HL-60 (cell line): ENCODE measurements around the gene PUS1.

ENCODE experiments used
- DNase-seq, 2 experiments: peaks; one replicate each; pipeline ENCODE4 v3.0.0-alpha.2; 2010 to 2020; ENCODE audit warnings: low read depth in 1 of 2, low spot score in 1 of 2
- H3K27ac ChIP-seq: fragments of 250-450 bp; sonication (Bioruptor Pico); replicated peaks from 2 replicates; pipeline ENCODE4 v1.5.1; 2020; ENCODE audit warnings: mild to moderate bottlenecking, moderate library complexity
- H3K27me3 ChIP-seq: fragments of 250-450 bp; sonication (Bioruptor Pico); 2 replicates; pipeline ENCODE4 v1.5.1; 2021; ENCODE audit warnings: mild to moderate bottlenecking, moderate library complexity; ENCODE audit not compliant: insufficient read depth, poor library complexity, severe bottlenecking
- H3K4me3 ChIP-seq: replicated peaks from 2 replicates; pipeline ENCODE4 v1.5.1; 2011; ENCODE audit warnings: mild to moderate bottlenecking, control low read depth, low read length; ENCODE audit not compliant: insufficient read depth
- CTCF ChIP-seq: IDR thresholded peaks from one replicate; pipeline ENCODE4 v1.5.1; 2011; ENCODE audit warnings: low read length, control low read depth, inconsistent platforms; ENCODE audit not compliant: insufficient read depth
- GABPA ChIP-seq: IDR thresholded peaks from 2 replicates; pipeline ENCODE4 v1.6.1; 2012; ENCODE audit warnings: low read depth
- POLR2AphosphoS5 ChIP-seq: IDR thresholded peaks from 2 replicates; pipeline ENCODE4 v1.6.1; 2012; ENCODE audit warnings: low read depth
- SPI1 ChIP-seq: IDR thresholded peaks from 2 replicates; pipeline ENCODE4 v1.6.1; 2012; ENCODE audit warnings: low read depth, mild to moderate bottlenecking, borderline replicate concordance
- TF ChIP-seq, protein P1 (sequence below): IDR thresholded peaks from 2 replicates; pipeline ENCODE4 v1.6.1; 2012; ENCODE audit warnings: low read depth; ENCODE audit not compliant: insufficient replicate concordance

The PUS1 gene

DNA sequence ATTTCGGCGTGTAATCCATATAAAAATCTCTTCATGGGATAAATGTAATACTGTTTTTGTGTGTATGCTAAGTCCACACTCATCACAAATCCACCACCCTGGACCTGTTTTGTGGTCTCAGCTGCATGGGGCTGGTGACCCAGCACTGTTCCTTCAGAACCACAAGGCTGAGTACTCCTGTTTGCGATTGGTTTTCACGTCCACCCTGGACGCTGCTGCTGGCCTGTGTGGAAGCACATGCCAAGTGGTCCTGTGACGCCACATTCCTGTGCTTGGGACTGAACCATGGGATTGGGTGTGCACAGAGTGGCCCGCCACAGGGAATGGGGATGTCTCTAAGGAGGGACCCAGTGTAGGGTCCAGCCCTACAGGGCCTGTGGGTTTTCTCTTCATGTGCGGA, 4.3 kb downstream of the PUS1 start:
- no peak overlapping the region for H3K4me3 ChIP-seq
- no peak for DNase-seq
- TF ChIP-seq CTCF (no peak), SPI1 (no peak), GABPA (no peak), POLR2AphosphoS5 (no peak)
- TF ChIP-seq, protein P1, sequence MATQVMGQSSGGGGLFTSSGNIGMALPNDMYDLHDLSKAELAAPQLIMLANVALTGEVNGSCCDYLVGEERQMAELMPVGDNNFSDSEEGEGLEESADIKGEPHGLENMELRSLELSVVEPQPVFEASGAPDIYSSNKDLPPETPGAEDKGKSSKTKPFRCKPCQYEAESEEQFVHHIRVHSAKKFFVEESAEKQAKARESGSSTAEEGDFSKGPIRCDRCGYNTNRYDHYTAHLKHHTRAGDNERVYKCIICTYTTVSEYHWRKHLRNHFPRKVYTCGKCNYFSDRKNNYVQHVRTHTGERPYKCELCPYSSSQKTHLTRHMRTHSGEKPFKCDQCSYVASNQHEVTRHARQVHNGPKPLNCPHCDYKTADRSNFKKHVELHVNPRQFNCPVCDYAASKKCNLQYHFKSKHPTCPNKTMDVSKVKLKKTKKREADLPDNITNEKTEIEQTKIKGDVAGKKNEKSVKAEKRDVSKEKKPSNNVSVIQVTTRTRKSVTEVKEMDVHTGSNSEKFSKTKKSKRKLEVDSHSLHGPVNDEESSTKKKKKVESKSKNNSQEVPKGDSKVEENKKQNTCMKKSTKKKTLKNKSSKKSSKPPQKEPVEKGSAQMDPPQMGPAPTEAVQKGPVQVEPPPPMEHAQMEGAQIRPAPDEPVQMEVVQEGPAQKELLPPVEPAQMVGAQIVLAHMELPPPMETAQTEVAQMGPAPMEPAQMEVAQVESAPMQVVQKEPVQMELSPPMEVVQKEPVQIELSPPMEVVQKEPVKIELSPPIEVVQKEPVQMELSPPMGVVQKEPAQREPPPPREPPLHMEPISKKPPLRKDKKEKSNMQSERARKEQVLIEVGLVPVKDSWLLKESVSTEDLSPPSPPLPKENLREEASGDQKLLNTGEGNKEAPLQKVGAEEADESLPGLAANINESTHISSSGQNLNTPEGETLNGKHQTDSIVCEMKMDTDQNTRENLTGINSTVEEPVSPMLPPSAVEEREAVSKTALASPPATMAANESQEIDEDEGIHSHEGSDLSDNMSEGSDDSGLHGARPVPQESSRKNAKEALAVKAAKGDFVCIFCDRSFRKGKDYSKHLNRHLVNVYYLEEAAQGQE, result no peak
- H3K27me3 ChIP-seq, result no peaks in the 10 kb centered on the region
- H3K27ac ChIP-seq, result no peak overlapping the region

- H3K4me3 ChIP-seq, result no peak overlapping the region
- H3K27me3 ChIP-seq, result no peaks in the 10 kb centered on the region
- no peak overlapping the region for H3K27ac ChIP-seq
- TF ChIP-seq CTCF (no peak), POLR2AphosphoS5 (no peak), SPI1 (no peak), GABPA (no peak)
- TF ChIP-seq, protein P1, result no peak
- DNase-seq, result no peak
Observed at GRCh38 chr12:131934535-131934934, 5.5 kb downstream of the PUS1 start.

- DNase-seq, result no peak
- Histone ChIP-seq H3K27ac (no peak overlapping the region), H3K27me3 (no peaks in the 10 kb centered on the region), H3K4me3 (no peak overlapping the region)
- TF ChIP-seq, protein P1, result no peak
- TF ChIP-seq POLR2AphosphoS5, result no peak
- no peak for TF ChIP-seq CTCF
- no peak for TF ChIP-seq SPI1
- TF ChIP-seq GABPA, result no peak
Observed at GRCh38 chr12:131938082-131938481, 9.0 kb downstream of the PUS1 start.
